Mesenchymal stem cell (in vitro differentiated cells and primary cell): ENCODE results near the gene PIK3R1.

Experiments
- DNase-seq: peaks from one replicate; pipeline ENCODE4 v3.0.0-alpha.2; 2013
- H2AFZ ChIP-seq: one replicate; pipeline ENCODE4 v1.6.1; 2013; ENCODE audit warnings: low read depth, mild to moderate bottlenecking, control low read depth, inconsistent platforms, low read length, moderate library complexity
- H2AK5ac ChIP-seq: 2 replicates; pipeline ENCODE4 v1.6.1; 2013; ENCODE audit warnings: low read length, moderate library complexity, mild to moderate bottlenecking, inconsistent platforms; ENCODE audit not compliant: severe bottlenecking
- H2BK120ac ChIP-seq: one replicate; pipeline ENCODE4 v1.6.1; 2013; ENCODE audit warnings: low read depth, mild to moderate bottlenecking, inconsistent platforms, low read length, moderate library complexity
- H2BK12ac ChIP-seq, 2 experiments: one replicate each; pipeline ENCODE4 v1.6.1; 2013; ENCODE audit warnings: inconsistent platforms in 2 of 2, low read length in 2 of 2, mild to moderate bottlenecking in 2 of 2, moderate library complexity in 2 of 2, control low read depth in 1 of 2
- H2BK15ac ChIP-seq: one replicate; pipeline ENCODE4 v1.6.1; 2013; ENCODE audit warnings: mild to moderate bottlenecking, low read depth, inconsistent platforms; ENCODE audit not compliant: poor library complexity, severe bottlenecking
- H2BK5ac ChIP-seq: 2 replicates; pipeline ENCODE4 v1.6.1; 2013; ENCODE audit warnings: low read depth, mild to moderate bottlenecking, low read length, control low read depth, inconsistent platforms; ENCODE audit not compliant: poor library complexity, severe bottlenecking
- H3K14ac ChIP-seq, 2 experiments: one replicate each; pipeline ENCODE4 v1.6.1; 2013; ENCODE audit warnings: inconsistent platforms in 2 of 2, low read length in 2 of 2, control low read depth in 1 of 2, mild to moderate bottlenecking in 1 of 2, moderate library complexity in 1 of 2
- H3K18ac ChIP-seq, 2 experiments: one replicate each; pipeline ENCODE4 v1.6.1; 2013; ENCODE audit warnings: inconsistent platforms in 2 of 2, low read length in 2 of 2, control low read depth in 1 of 2, low read depth in 1 of 2, mild to moderate bottlenecking in 1 of 2
- H3K23ac ChIP-seq, 2 experiments: one replicate each; pipeline ENCODE4 v1.6.1; 2013; ENCODE audit warnings: inconsistent platforms in 2 of 2, low read length in 2 of 2, mild to moderate bottlenecking in 2 of 2, moderate library complexity in 2 of 2, control low read depth in 1 of 2
- H3K27ac ChIP-seq: 2 replicates; pipeline ENCODE4 v1.5.1; 2013; ENCODE audit warnings: mild to moderate bottlenecking, moderate library complexity, low read length, control low read depth, inconsistent platforms; ENCODE audit not compliant: poor library complexity, severe bottlenecking
- H3K27me3 ChIP-seq, 2 experiments: 2 replicates each; pipeline versions ENCODE4 v1.6.1 to v1.7.0; 2013; ENCODE audit warnings: low read length in 2 of 2, mild to moderate bottlenecking in 2 of 2, moderate library complexity in 2 of 2, control low read depth in 1 of 2, inconsistent platforms in 1 of 2; ENCODE audit not compliant: control insufficient read depth in 1 of 2, insufficient read depth in 1 of 2
- H3K36me3 ChIP-seq, 2 experiments: 2 replicates each; pipeline versions ENCODE4 v1.6.1 to v1.7.0; 2013; ENCODE audit warnings: low read length in 2 of 2, control low read depth in 1 of 2, inconsistent platforms in 1 of 2, low read depth in 1 of 2, mild to moderate bottlenecking in 1 of 2; ENCODE audit not compliant: insufficient read depth in 2 of 2, control insufficient read depth in 1 of 2
- H3K4ac ChIP-seq, 2 experiments: one replicate each; pipeline ENCODE4 v1.6.1; 2013; ENCODE audit warnings: inconsistent platforms in 2 of 2, low read length in 2 of 2, mild to moderate bottlenecking in 2 of 2, moderate library complexity in 2 of 2, control low read depth in 1 of 2, low read depth in 1 of 2
- H3K4me1 ChIP-seq: 2 replicates; pipeline ENCODE4 v1.6.1; 2013; ENCODE audit warnings: low read depth, low read length, control low read depth; ENCODE audit not compliant: control insufficient read depth, insufficient read depth
- H3K4me2 ChIP-seq: 2 replicates; pipeline ENCODE4 v1.6.1; 2013; ENCODE audit warnings: low read length, mild to moderate bottlenecking, inconsistent platforms; ENCODE audit not compliant: poor library complexity, severe bottlenecking
- H3K4me3 ChIP-seq, 2 experiments: 2 replicates each; pipeline versions ENCODE4 v1.5.1 to v1.7.0; 2013; ENCODE audit warnings: low read length in 2 of 2, mild to moderate bottlenecking in 2 of 2, control low read depth in 1 of 2, low read depth in 1 of 2; ENCODE audit not compliant: insufficient read depth in 1 of 2
- H3K79me1 ChIP-seq: replicated peaks from 2 replicates; pipeline ENCODE4 v1.6.1; 2013; ENCODE audit warnings: mild to moderate bottlenecking, control low read depth, low read length, inconsistent platforms; ENCODE audit not compliant: poor library complexity, severe bottlenecking
- H3K9ac ChIP-seq: 2 replicates; pipeline ENCODE4 v1.7.0; 2013; ENCODE audit warnings: mild to moderate bottlenecking, low read length, moderate library complexity
- H3K9me3 ChIP-seq: 2 replicates; pipeline ENCODE4 v1.7.0; 2013; ENCODE audit warnings: mild to moderate bottlenecking, low read length; ENCODE audit not compliant: control insufficient read depth
- H4K8ac ChIP-seq: one replicate; pipeline ENCODE4 v1.6.1; 2013; ENCODE audit warnings: inconsistent platforms, mild to moderate bottlenecking, low read length, moderate library complexity
- H4K91ac ChIP-seq: one replicate; pipeline ENCODE4 v1.6.1; 2013; ENCODE audit warnings: mild to moderate bottlenecking, low read length, inconsistent platforms
- WGBS: methylation state at CpG from one replicate; pipeline ENCODE4 v1.1.7; 2013; ENCODE audit warnings: mixed read lengths; 5-methylcytosine and 5-hydroxymethylcytosine counted together

Gene PIK3R1

GRCh38 chr5:68296895-68297294 lies 81.3 kb downstream of the PIK3R1 start:
- Histone ChIP-seq H3K36me3 (peaks cover 11 to 91% of the 10 kb centered on the region in 2 experiments), H3K27ac (no peak overlapping the region), H3K27me3 (no peaks in the 10 kb centered on the region), H2BK5ac (no peak overlapping the region), H3K9me3 (no peaks in the 10 kb centered on the region), H3K14ac (no peak overlapping the region), H2BK12ac (no peak overlapping the region), H2AK5ac (no peak overlapping the region), H3K79me1 (no peaks in the 10 kb centered on the region), H3K23ac (no peak overlapping the region), H4K8ac (no peak overlapping the region), H2AFZ (no peak overlapping the region), H2BK120ac (no peak overlapping the region), H3K4ac (no peak overlapping the region), H3K9ac (no peak overlapping the region), H3K4me3 (no peak overlapping the region), H3K4me2 (no peak overlapping the region), H4K91ac (no peak overlapping the region), H2BK15ac (no peak overlapping the region), H3K18ac (no peak overlapping the region), H3K4me1 (no peaks in the 10 kb centered on the region)
- 100% methylated on average over 1 of the region's 1 CpG for WGBS
- DNase-seq: no peak

- Histone ChIP-seq H3K36me3 (peaks cover 11 to 91% of the 10 kb centered on the region in 2 experiments), H4K8ac (no peak overlapping the region), H2BK15ac (no peak overlapping the region), H3K4me2 (no peak overlapping the region), H3K14ac (no peak overlapping the region), H3K9ac (no peak overlapping the region), H3K79me1 (no peaks in the 10 kb centered on the region), H3K4ac (no peak overlapping the region), H3K18ac (no peak overlapping the region), H3K23ac (no peak overlapping the region), H4K91ac (no peak overlapping the region), H3K4me1 (no peaks in the 10 kb centered on the region), H2AK5ac (no peak overlapping the region), H2BK12ac (no peak overlapping the region), H3K27ac (no peak overlapping the region), H3K4me3 (no peak overlapping the region), H3K9me3 (no peaks in the 10 kb centered on the region), H2BK5ac (no peak overlapping the region), H2BK120ac (no peak overlapping the region), H3K27me3 (no peaks in the 10 kb centered on the region), H2AFZ (no peak overlapping the region)
- no peak for DNase-seq
- WGBS: 90% methylated on average over 4 of the region's 4 CpGs
These were observed 82.1 kb downstream of the PIK3R1 start for GRCh38 chr5:68297656-68298055.

GRCh38 chr5:68298479-68298878 lies 82.9 kb downstream of the PIK3R1 start:
- no peaks in the 10 kb centered on the region for H3K27me3 ChIP-seq
- H3K4me3 ChIP-seq: no peak overlapping the region
- no peak overlapping the region for H2BK15ac ChIP-seq
- no peak overlapping the region for H3K27ac ChIP-seq
- no peak overlapping the region for H3K23ac ChIP-seq
- H2BK120ac ChIP-seq: no peak overlapping the region
- H3K18ac ChIP-seq: no peak overlapping the region
- H2AK5ac ChIP-seq: no peak overlapping the region
- no peak overlapping the region for H3K4me2 ChIP-seq
- no peak overlapping the region for H3K9ac ChIP-seq
- peaks cover 11 to 83% of the 10 kb centered on the region in 2 experiments for H3K36me3 ChIP-seq
- no peak for DNase-seq
- H2BK5ac ChIP-seq: no peak overlapping the region
- H3K79me1 ChIP-seq: no peaks in the 10 kb centered on the region
- no peak overlapping the region for H2BK12ac ChIP-seq
- no peaks in the 10 kb centered on the region for H3K4me1 ChIP-seq
- H3K9me3 ChIP-seq: no peaks in the 10 kb centered on the region
- H3K14ac ChIP-seq: no peak overlapping the region
- no peak overlapping the region for H3K4ac ChIP-seq
- no peak overlapping the region for H2AFZ ChIP-seq
- H4K91ac ChIP-seq: no peak overlapping the region
- H4K8ac ChIP-seq: no peak overlapping the region
- 92% methylated on average over 1 of the region's 2 CpGs for WGBS

GRCh38 chr5:68299105-68299504 lies 83.5 kb downstream of the PIK3R1 start:
- Histone ChIP-seq H2BK12ac (no peak overlapping the region), H3K18ac (no peak overlapping the region), H2BK15ac (no peak overlapping the region), H3K4me1 (no peaks in the 10 kb centered on the region), H3K27ac (no peak overlapping the region), H3K23ac (no peak overlapping the region), H2BK120ac (no peak overlapping the region), H2BK5ac (no peak overlapping the region), H3K14ac (no peak overlapping the region), H2AK5ac (no peak overlapping the region), H3K79me1 (no peaks in the 10 kb centered on the region), H3K4me2 (no peak overlapping the region), H4K8ac (no peak overlapping the region), H3K27me3 (no peaks in the 10 kb centered on the region), H3K9me3 (no peaks in the 10 kb centered on the region), H3K36me3 (peaks cover 11 to 76% of the 10 kb centered on the region in 2 experiments), H3K4me3 (no peak overlapping the region), H3K9ac (no peak overlapping the region), H2AFZ (no peak overlapping the region), H4K91ac (no peak overlapping the region), H3K4ac (no peak overlapping the region)
- 100% methylated on average over 1 of the region's 4 CpGs for whole genome bisulfite sequencing
- no peak for DNase-seq
